HT-29 (cell line): ENCODE measurements around the gene MSH6. TPM values are rescaled to one million over a fixed set of nuclear protein-coding genes. Genes with fewer than 3 reads are reported as not detected.

ENCODE experiments used
- DNase-seq: peaks from one replicate; pipeline ENCODE4 v3.0.0-alpha.2; 2015; ENCODE audit warnings: low spot score
- total RNA-seq: library from RNA; depleted of rRNA; stranded (reverse); fragments of >200 nt; shearing (Covaris generic); gene quantifications from 2 replicates; pipeline ENCODE4 v1.2.3, GENCODE V29; 2014; rRNA removed

The MSH6 gene
- 40.3 and 44.4 TPM in 2 replicates for total RNA-seq

GRCh38 chr2:47782671-47783485 lies at the start of gene MSH6:
Gene MSH6, plus strand, starts transcription at chr2:47783145. Its CDS starts 89 bp downstream, at chr2:47783234.
- DNase-seq, result peak; percentile 89

GRCh38 chr2:47735136-47735869 lies 47.6 kb upstream of the MSH6 start:
- no peak for DNase-seq

- no peak for DNase-seq
Observed at GRCh38 chr2:47735912-47736311, 47.0 kb upstream of the MSH6 start.

- DNase-seq, result no peak
Observed at GRCh38 chr2:47737191-47737975, 45.6 kb upstream of the MSH6 start.

- no peak for DNase-seq
Observed at GRCh38 chr2:47738331-47738730, 44.6 kb upstream of the MSH6 start.

GRCh38 chr2:47741101-47741500 lies 41.8 kb upstream of the MSH6 start:
- DNase-seq, result peak; percentile 50

- no peak for DNase-seq
Observed at GRCh38 chr2:47741637-47742036, 41.3 kb upstream of the MSH6 start.

- no peak for DNase-seq
Observed at GRCh38 chr2:47744074-47744473, 38.9 kb upstream of the MSH6 start.

GRCh38 chr2:47747878-47748277 lies 35.1 kb upstream of the MSH6 start:
- DNase-seq, result no peak

- DNase-seq, result peak; percentile 49
Observed at GRCh38 chr2:47751856-47752414, 31.0 kb upstream of the MSH6 start.

- DNase-seq, result no peak
Observed at GRCh38 chr2:47767497-47767844, 15.5 kb upstream of the MSH6 start.

GRCh38 chr2:47767880-47768609 lies 14.9 kb upstream of the MSH6 start:
- DNase-seq, result peak; percentile 55

GRCh38 chr2:47769318-47769717 lies 13.6 kb upstream of the MSH6 start:
- no peak for DNase-seq

GRCh38 chr2:47771211-47771610 lies 11.7 kb upstream of the MSH6 start:
- peak; percentile 3 for DNase-seq

- DNase-seq, result no peak
Observed at GRCh38 chr2:47772343-47772742, 10.6 kb upstream of the MSH6 start.

GRCh38 chr2:47774567-47774966 lies 8.4 kb upstream of the MSH6 start:
- DNase-seq, result no peak

- DNase-seq, result no peak
Observed at GRCh38 chr2:47777277-47777937, 5.5 kb upstream of the MSH6 start.

GRCh38 chr2:47778698-47779425 lies 4.1 kb upstream of the MSH6 start:
- DNase-seq, result no peak

- no peak for DNase-seq
Observed at GRCh38 chr2:47779426-47779790, 3.5 kb upstream of the MSH6 start.

GRCh38 chr2:47782381-47782670 lies 619 bp upstream of the MSH6 start:
- peak; percentile 46 for DNase-seq
